Activated T-helper 1 cell treated with anti-CD3 and anti-CD28 coated beads, Interleukin-2, amount 50 U/mL, for 16 hours (primary cell): ENCODE measurements around the gene ATF7.
"Not testable (repeated sequence)": the region's sequence is repeated elsewhere in the genome, so short reads cannot be mapped to it uniquely, and the experiment has no call there.

Experiments used
- DNase-seq, 2 donors: peaks; one replicate each; pipeline ENCODE4 v3.0.0-alpha.2; 2020; ENCODE audit warnings: low read depth in 1 of 2, low spot score in 1 of 2

The ATF7 gene

GRCh38 chr12:53598971-53599370, 27.2 kb downstream of the ATF7 start:
- not testable (repeated sequence) for DNase-seq

GRCh38 chr12:53596920-53597363, 29.2 kb downstream of the ATF7 start:
- no peak for DNase-seq

GRCh38 chr12:53594897-53595615, 31.1 kb downstream of the ATF7 start:
- no peak for DNase-seq

- no peak for DNase-seq
Observed at GRCh38 chr12:53593707-53594106, 32.5 kb downstream of the ATF7 start.

- DNase-seq = no peak
Observed at GRCh38 chr12:53593031-53593430, 33.2 kb downstream of the ATF7 start.

GRCh38 chr12:53592426-53592825, 33.8 kb downstream of the ATF7 start:
- no peak for DNase-seq

GRCh38 chr12:53591301-53592206, 34.6 kb downstream of the ATF7 start:
- DNase-seq = no peak

GRCh38 chr12:53590652-53591051, 35.5 kb downstream of the ATF7 start:
- no peak for DNase-seq

- no peak for DNase-seq
Observed at GRCh38 chr12:53589915-53590314, 36.3 kb downstream of the ATF7 start.

- no peak for DNase-seq
Observed at GRCh38 chr12:53589423-53589822, 36.8 kb downstream of the ATF7 start.

GRCh38 chr12:53588123-53588522, 38.1 kb downstream of the ATF7 start:
- DNase-seq = no peak

- DNase-seq = no peak
Observed at GRCh38 chr12:53586745-53587144, 39.4 kb downstream of the ATF7 start.

- no peak for DNase-seq
Observed at GRCh38 chr12:53585448-53586125, 40.6 kb downstream of the ATF7 start.

GRCh38 chr12:53579545-53579955, 46.6 kb downstream of the ATF7 start:
- DNase-seq = no peak

GRCh38 chr12:53578783-53579182, 47.4 kb downstream of the ATF7 start:
- no peak for DNase-seq

- no peak for DNase-seq
Observed at GRCh38 chr12:53577941-53578352, 48.2 kb downstream of the ATF7 start.

GRCh38 chr12:53575502-53576249, 50.5 kb downstream of the ATF7 start:
- DNase-seq = no peak

- no peak for DNase-seq
Observed at GRCh38 chr12:53572134-53572758, 53.9 kb downstream of the ATF7 start.

GRCh38 chr12:53571295-53571694, 54.9 kb downstream of the ATF7 start:
- no peak for DNase-seq

GRCh38 chr12:53568809-53569557, 57.2 kb downstream of the ATF7 start:
- DNase-seq = no peak
